Measurements from ENCODE around the gene SNRNP40. TPM values are rescaled to one million over a fixed set of nuclear protein-coding genes. Genes with fewer than 3 reads are reported as not detected.

Gene SNRNP40
- polyA plus RNA-seq, 1 donor, result 45.9 TPM

DNA sequence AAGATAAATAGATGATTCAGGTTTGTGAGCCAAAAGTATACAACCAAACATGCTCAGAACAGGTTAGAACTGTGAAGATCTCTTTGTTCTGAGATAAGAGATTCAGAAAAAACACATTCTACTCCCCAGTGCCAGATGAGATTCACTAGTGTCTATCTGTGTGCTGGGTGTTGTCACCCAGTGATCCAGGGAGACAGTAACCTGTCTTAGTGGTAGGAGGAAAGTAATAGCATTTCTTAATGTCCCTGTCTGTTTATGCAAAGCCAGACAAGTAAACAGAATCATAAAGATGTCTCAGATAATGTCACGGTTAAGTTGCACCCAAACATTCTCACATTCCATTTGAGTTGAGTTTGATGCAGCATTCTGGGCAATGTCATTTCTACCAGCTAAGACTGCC lies 38.0 kb downstream of the SNRNP40 start:
- no peaks in the 10 kb centered on the region for H3K9me3 ChIP-seq (ENCODE audit: control insufficient read depth, low read depth, low read length)
- H3K4me3 ChIP-seq (ENCODE audit: low read length), result no peak overlapping the region
- H3K27ac ChIP-seq (ENCODE audit: low read length), result no peak overlapping the region
- no peaks in the 10 kb centered on the region for H3K4me1 ChIP-seq (ENCODE audit: control insufficient read depth, insufficient read depth, low read length)
- no peaks in the 10 kb centered on the region for H3K27me3 ChIP-seq (ENCODE audit: control insufficient read depth, insufficient read depth, low read length)
- DNase-seq, result no peak
- no CpG with 5 or more reads among the region's 1 CpG for WGBS (ENCODE audit: insufficient coverage, low lambda C conversion rate)
- H3K36me3 ChIP-seq (ENCODE audit: control insufficient read depth, insufficient read depth, low read length), result peaks cover 48% of the 10 kb centered on the region

DNA sequence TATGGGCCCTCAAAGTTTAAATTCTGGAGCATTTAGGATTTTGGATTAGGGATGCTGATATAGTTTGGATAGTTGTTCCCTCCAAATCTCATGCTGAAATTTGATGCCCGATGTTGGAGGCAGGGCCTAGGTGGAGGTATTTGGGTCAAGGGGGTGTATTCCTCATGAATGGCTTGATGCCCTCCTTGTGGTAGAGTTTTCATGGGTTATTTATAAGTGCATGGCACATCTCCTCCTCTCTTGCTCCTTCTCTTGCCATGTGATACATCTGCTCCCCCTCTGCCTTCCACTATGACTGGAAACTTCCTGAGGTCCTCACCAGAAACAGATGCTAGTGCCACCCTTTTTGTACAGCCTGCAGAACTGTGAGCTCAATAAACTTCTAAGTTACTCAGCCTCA lies 39.4 kb downstream of the SNRNP40 start:
- Histone ChIP-seq H3K27me3 (ENCODE audit: control insufficient read depth, insufficient read depth, low read length) (no peaks in the 10 kb centered on the region), H3K4me3 (ENCODE audit: low read length) (no peak overlapping the region), H3K36me3 (ENCODE audit: control insufficient read depth, insufficient read depth, low read length) (peaks cover 43% of the 10 kb centered on the region), H3K27ac (ENCODE audit: low read length) (no peak overlapping the region), H3K9me3 (ENCODE audit: control insufficient read depth, low read depth, low read length) (no peaks in the 10 kb centered on the region), H3K4me1 (ENCODE audit: control insufficient read depth, insufficient read depth, low read length) (no peaks in the 10 kb centered on the region)
- DNase-seq, result no peak
- no CpG with 5 or more reads among the region's 1 CpG for WGBS (ENCODE audit: insufficient coverage, low lambda C conversion rate)

DNA sequence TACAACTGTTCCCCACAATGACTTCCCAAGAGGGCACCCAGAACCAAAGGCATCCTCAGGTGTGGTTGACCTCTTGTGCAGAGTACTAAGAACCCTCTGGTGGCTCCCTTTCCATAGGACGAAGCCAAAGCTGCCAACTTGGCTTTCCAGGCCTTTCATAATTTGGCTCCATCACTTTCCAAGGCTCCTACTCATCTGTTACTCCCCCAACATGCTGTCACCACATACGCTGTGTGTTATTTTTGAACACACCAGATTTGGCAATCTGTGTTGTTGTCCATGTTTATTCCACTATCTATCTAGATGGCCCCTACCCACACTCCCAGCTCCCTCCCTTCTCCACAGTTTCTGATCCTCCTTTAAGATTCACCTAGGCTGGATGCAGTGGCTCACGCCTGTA lies 46.7 kb downstream of the SNRNP40 start:
- Histone ChIP-seq H3K27me3 (ENCODE audit: control insufficient read depth, insufficient read depth, low read length) (no peaks in the 10 kb centered on the region), H3K4me3 (ENCODE audit: low read length) (no peak overlapping the region), H3K27ac (ENCODE audit: low read length) (no peak overlapping the region), H3K36me3 (ENCODE audit: control insufficient read depth, insufficient read depth, low read length) (no peaks in the 10 kb centered on the region), H3K9me3 (ENCODE audit: control insufficient read depth, low read depth, low read length) (no peaks in the 10 kb centered on the region), H3K4me1 (ENCODE audit: control insufficient read depth, insufficient read depth, low read length) (no peaks in the 10 kb centered on the region)
- 80% methylated on average over 1 of the region's 3 CpGs for WGBS (ENCODE audit: insufficient coverage, low lambda C conversion rate)
- DNase-seq, result no peak

DNA sequence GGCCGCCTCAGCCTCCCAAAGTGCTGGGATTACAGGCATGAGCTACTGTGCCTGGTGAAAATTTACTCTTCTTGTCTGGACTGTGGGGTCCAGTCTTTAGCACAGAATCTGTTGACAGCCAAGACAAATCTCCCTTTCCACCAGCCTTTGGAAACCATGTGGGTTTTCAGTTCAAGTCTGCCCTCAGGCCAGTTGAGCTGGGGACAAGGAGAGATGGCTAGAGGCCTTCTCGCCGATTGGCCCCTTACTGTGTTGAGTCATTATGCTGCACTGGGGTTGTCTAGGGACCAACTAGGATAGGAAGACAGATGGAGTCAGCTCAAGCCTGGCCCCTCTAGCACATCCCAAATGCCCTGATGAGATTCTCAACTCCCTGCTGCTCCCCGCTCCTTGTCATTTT lies 48.3 kb downstream of the SNRNP40 start:
- no peak overlapping the region for H3K4me3 ChIP-seq (ENCODE audit: low read length)
- no peak for DNase-seq
- no peak overlapping the region for H3K27ac ChIP-seq (ENCODE audit: low read length)
- H3K27me3 ChIP-seq (ENCODE audit: control insufficient read depth, insufficient read depth, low read length), result no peaks in the 10 kb centered on the region
- H3K9me3 ChIP-seq (ENCODE audit: control insufficient read depth, low read depth, low read length), result no peaks in the 10 kb centered on the region
- WGBS (ENCODE audit: insufficient coverage, low lambda C conversion rate), result no CpG with 5 or more reads among the region's 4 CpGs
- H3K36me3 ChIP-seq (ENCODE audit: control insufficient read depth, insufficient read depth, low read length), result no peaks in the 10 kb centered on the region
- H3K4me1 ChIP-seq (ENCODE audit: control insufficient read depth, insufficient read depth, low read length), result no peaks in the 10 kb centered on the region

DNA sequence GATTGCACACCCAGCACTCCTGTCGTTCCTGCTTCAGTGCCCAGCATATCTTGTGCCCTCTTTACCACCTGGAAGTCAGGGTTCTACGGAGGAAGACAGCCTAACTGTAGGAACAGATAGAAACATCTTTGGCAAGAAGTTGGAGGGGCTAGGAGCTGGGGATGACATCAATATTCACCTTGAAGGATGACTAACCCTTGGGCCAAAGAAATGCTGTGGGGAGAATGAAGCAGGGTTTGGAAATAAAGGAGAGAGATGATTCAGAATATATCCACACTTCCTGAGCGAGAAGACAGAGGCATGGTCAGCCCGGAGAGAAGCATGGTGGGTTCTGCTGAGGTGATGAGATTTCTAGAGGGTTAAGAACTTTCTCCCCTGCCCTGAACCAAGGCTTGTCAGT lies 52.3 kb downstream of the SNRNP40 start:
- peaks cover 16% of the 10 kb centered on the region for H3K27me3 ChIP-seq (ENCODE audit: control insufficient read depth, insufficient read depth, low read length)
- WGBS (ENCODE audit: insufficient coverage, low lambda C conversion rate), result no CpG with 5 or more reads among the region's 4 CpGs
- no peaks in the 10 kb centered on the region for H3K9me3 ChIP-seq (ENCODE audit: control insufficient read depth, low read depth, low read length)
- H3K27ac ChIP-seq (ENCODE audit: low read length), result no peak overlapping the region
- DNase-seq, result no peak
- no peaks in the 10 kb centered on the region for H3K36me3 ChIP-seq (ENCODE audit: control insufficient read depth, insufficient read depth, low read length)
- no peaks in the 10 kb centered on the region for H3K4me1 ChIP-seq (ENCODE audit: control insufficient read depth, insufficient read depth, low read length)
- H3K4me3 ChIP-seq (ENCODE audit: low read length), result no peak overlapping the region

DNA sequence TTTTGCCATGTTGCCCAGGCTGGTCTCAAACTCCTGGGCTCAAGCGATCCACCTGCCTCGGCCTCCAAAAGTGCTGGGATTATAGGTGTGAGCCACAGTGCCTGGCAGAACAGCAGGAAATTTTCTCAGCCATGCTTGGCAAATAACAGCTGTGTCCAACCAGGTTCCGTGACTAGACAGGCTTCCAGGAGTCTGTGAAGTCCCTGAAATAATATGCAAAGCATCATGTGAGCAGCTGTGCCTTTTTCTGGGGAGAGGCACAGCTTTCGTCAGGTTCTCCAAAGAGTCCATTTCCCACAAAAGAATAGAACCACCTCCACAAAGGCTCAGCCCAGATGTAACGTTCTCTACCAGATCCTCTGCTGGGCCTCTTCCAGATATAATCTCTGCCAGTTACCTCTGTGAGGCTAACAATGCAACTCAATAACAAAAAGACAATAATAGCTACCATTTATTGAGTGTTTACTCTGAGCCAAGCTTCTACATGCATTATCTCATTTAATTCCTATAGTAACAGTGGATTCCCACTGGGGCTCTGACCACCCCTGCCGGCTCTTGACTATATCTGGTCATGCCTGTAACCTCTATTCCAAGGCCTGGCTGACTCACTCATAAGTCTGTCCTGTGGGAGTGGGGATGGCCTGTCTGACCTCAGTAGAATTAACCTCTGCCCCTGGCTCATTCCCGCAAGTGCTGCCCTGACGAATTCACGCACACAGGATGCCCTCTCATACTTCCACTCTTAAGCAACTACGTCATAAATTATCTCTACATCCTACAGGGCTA lies 52.9 kb downstream of the SNRNP40 start:
- no peak overlapping the region for H3K27ac ChIP-seq (ENCODE audit: low read length)
- DNase-seq, result no peak
- H3K4me1 ChIP-seq (ENCODE audit: control insufficient read depth, insufficient read depth, low read length), result peaks cover 2% of the 10 kb centered on the region
- no CpG with 5 or more reads among the region's 10 CpGs for WGBS (ENCODE audit: insufficient coverage, low lambda C conversion rate)
- H3K27me3 ChIP-seq (ENCODE audit: control insufficient read depth, insufficient read depth, low read length), result peaks cover 21% of the 10 kb centered on the region
- H3K36me3 ChIP-seq (ENCODE audit: control insufficient read depth, insufficient read depth, low read length), result no peaks in the 10 kb centered on the region
- no peaks in the 10 kb centered on the region for H3K9me3 ChIP-seq (ENCODE audit: control insufficient read depth, low read depth, low read length)
- no peak overlapping the region for H3K4me3 ChIP-seq (ENCODE audit: low read length)

DNA sequence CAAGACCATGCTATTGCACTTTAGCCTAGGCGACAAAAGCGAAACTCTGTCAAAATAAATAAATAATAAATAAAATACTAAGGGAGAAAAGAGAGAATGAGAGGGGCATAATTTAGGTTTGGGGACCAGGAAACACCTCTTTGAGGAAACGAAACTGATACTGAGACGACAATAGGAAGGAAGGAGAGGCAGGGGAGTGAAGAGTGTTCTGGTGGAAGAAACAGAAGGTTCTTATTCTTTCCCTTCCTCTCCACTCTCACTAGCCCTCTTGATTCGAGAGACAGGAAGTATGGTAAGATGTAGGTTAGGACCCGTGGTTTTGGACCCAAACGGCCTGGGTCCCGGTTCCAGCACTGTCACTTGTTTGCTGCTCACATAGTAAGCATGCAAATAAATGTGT lies 55.3 kb downstream of the SNRNP40 start:
- Histone ChIP-seq H3K4me3 (ENCODE audit: low read length) (no peak overlapping the region), H3K9me3 (ENCODE audit: control insufficient read depth, low read depth, low read length) (no peaks in the 10 kb centered on the region), H3K4me1 (ENCODE audit: control insufficient read depth, insufficient read depth, low read length) (peaks cover 2% of the 10 kb centered on the region), H3K36me3 (ENCODE audit: control insufficient read depth, insufficient read depth, low read length) (no peaks in the 10 kb centered on the region), H3K27ac (ENCODE audit: low read length) (no peak overlapping the region), H3K27me3 (ENCODE audit: control insufficient read depth, insufficient read depth, low read length) (peaks cover 43% of the 10 kb centered on the region)
- DNase-seq, result no peak
- WGBS (ENCODE audit: insufficient coverage, low lambda C conversion rate), result 96% methylated on average over 4 of the region's 8 CpGs

DNA sequence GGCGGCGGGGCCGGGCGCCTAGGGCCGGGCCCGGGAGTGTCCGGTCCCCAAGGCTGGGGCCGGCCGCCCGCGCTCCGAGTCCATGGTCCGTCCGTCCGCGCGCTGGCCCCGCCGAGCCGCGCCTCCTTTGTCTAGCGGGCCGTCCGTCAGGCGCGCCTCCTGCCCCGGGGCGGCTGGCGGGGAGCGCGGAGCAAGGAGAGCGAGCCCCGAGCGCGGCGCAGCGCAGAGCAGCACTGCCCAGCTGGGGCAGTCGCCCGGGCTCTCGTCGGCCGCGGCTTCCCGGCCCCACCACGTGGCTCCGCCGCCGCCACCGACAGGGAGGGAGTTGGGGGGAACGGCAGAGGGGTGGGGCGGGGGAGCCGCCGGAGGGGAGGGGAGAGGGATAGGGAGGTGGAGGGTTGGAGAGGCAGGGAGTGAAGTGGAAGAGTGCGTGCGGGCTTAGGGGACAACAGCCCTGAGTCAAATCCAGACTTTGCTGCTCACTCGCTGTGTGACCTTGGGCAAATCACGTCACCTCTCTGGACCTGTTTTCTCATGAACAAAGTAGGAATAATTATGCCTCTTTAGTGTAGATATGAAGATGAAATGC lies 56.8 kb downstream of the SNRNP40 start, which contains the start of gene NKAIN1:
Gene NKAIN1 (minus strand): TSS at position 235 of the 589 bp plus-strand sequence. CDS start 340 bp downstream, outside the sequence.
- peak within 1 kb of the TSS; percentile 17 for H3K4me3 ChIP-seq (ENCODE audit: low read length)
- DNase-seq, result peak in 1 of 2 donors; percentile 55
- H3K27ac ChIP-seq (ENCODE audit: low read length), result no peak within 1 kb of the TSS
- no peaks in the 10 kb centered on the region for H3K36me3 ChIP-seq (ENCODE audit: control insufficient read depth, insufficient read depth, low read length)
- H3K27me3 ChIP-seq (ENCODE audit: control insufficient read depth, insufficient read depth, low read length), result peaks cover 45% of the 10 kb centered on the region
- WGBS (ENCODE audit: insufficient coverage, low lambda C conversion rate), result no CpG with 5 or more reads among the region's 57 CpGs
- H3K9me3 ChIP-seq (ENCODE audit: control insufficient read depth, low read depth, low read length), result no peaks in the 10 kb centered on the region
- H3K4me1 ChIP-seq (ENCODE audit: control insufficient read depth, insufficient read depth, low read length), result peaks cover 2% of the 10 kb centered on the region

DNA sequence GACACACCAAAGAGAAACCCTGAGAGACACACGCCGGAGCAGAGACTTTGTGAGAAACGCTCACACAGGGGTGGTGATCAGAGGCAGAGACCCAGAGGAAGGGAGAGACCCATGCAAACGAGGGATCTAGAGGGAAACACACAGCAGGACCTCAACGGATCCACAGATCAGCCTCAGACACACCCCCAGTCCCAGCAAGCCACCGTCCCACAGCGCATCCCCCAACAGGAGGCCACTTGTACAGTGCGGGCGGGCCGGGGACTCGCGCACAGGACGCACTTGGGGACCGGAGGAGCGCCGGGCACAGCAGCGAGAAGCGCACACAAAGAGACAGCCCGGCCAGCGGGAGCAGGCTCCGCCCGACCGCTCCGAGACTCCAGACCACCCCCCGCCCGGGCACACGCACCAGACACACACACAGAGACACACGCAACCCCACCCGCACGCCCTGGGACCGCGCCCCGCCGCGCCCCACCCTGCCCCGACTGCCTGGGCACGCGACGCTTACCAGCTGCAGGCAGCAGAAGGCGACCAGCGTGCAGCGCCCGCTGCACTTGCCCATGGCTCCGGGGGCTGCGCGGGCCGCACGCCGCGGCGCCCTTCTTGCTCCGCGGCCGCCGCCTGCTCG lies 57.5 kb downstream of the SNRNP40 start:
- no CpG with 5 or more reads among the region's 56 CpGs for WGBS (ENCODE audit: insufficient coverage, low lambda C conversion rate)
- H3K27ac ChIP-seq (ENCODE audit: low read length), result no peak overlapping the region
- H3K9me3 ChIP-seq (ENCODE audit: control insufficient read depth, low read depth, low read length), result no peaks in the 10 kb centered on the region
- peaks cover 45% of the 10 kb centered on the region for H3K27me3 ChIP-seq (ENCODE audit: control insufficient read depth, insufficient read depth, low read length)
- peaks cover 2% of the 10 kb centered on the region for H3K4me1 ChIP-seq (ENCODE audit: control insufficient read depth, insufficient read depth, low read length)
- DNase-seq, result peak in 1 of 2 donors; percentile 50
- no peaks in the 10 kb centered on the region for H3K36me3 ChIP-seq (ENCODE audit: control insufficient read depth, insufficient read depth, low read length)
- peak overlapping the region; percentile 17 for H3K4me3 ChIP-seq (ENCODE audit: low read length)

DNA sequence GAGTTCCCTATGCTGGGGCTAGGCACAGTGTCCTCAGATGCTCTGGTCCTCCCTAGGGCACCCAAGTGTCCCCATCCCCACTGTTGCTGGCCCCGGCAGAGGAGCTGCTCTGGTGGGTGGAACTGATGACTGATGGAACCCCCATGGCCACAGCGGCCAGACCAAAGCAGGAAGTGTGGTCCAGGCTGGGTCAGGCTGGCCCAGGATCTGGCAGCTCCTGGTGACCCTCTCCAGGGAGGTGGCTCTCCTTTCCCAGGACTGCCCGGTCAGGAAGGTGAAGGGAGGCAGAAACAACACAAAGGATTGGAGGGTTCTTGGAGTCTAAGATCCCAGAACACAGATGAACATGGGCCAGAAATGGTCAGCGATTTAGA lies 58.0 kb downstream of the SNRNP40 start:
- no peaks in the 10 kb centered on the region for H3K36me3 ChIP-seq (ENCODE audit: control insufficient read depth, insufficient read depth, low read length)
- no peaks in the 10 kb centered on the region for H3K9me3 ChIP-seq (ENCODE audit: control insufficient read depth, low read depth, low read length)
- WGBS (ENCODE audit: insufficient coverage, low lambda C conversion rate), result no CpG with 5 or more reads among the region's 4 CpGs
- H3K27me3 ChIP-seq (ENCODE audit: control insufficient read depth, insufficient read depth, low read length), result peaks cover 45% of the 10 kb centered on the region
- no peak for DNase-seq
- no peak overlapping the region for H3K4me3 ChIP-seq (ENCODE audit: low read length)
- H3K4me1 ChIP-seq (ENCODE audit: control insufficient read depth, insufficient read depth, low read length), result peaks cover 2% of the 10 kb centered on the region
- no peak overlapping the region for H3K27ac ChIP-seq (ENCODE audit: low read length)
